ENCODE measurements around the gene HIVEP3. TPM values are rescaled to one million over a fixed set of nuclear protein-coding genes. Genes with fewer than 3 reads are reported as not detected.

The HIVEP3 gene
- polyA plus RNA-seq, 1 of the 3 experiments (the other 2 are of a cell fraction): 6.4 TPM

DNA sequence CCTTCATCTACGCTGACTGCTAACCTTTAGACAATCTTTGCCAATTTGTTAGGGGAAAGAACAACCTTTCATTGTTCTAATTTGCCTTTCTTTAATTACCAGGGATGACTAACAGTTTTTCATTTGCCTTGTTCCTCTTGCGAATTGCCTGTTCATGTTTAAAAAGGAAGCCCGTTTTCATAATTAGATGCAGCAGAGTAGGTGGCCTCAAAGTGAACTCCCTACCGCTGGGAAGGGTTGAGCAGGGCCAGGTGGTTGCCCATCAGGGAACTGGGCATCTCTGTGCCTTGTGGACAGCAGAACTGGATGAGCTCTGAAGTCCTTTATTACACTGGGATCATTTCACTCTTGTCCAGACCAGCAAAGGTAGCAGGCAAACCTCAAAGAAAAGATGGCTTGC, 59.0 kb downstream of the HIVEP3 start:
- no peaks in the 10 kb centered on the region for H3K9me2 ChIP-seq
- H3F3A ChIP-seq (replicated peaks; ENCODE audit: insufficient read depth): peaks cover 30% of the 10 kb centered on the region
- TF ChIP-seq EP300 (IDR thresholded peaks at IDR 0.05; ENCODE audit: borderline replicate concordance in 1 of 2, low read depth in 1 of 2, low read length in 1 of 2) (no peak), GATA2 (CRISPR knock-in tag; IDR thresholded peaks at IDR 0.05) (no peak), FOXM1 (IDR thresholded peaks at IDR 0.05; ENCODE audit: low read depth) (no peak), TEAD4 (IDR thresholded peaks at IDR 0.05; ENCODE audit: borderline replicate concordance, insufficient read depth) (no peak), CHD2 (IDR thresholded peaks at IDR 0.05; ENCODE audit: low read length, partially characterized antibody) (no peak), NRF1 (IDR thresholded peaks at IDR 0.05; ENCODE audit: low read depth, low read length) (no peak), SMC3 (IDR thresholded peaks at IDR 0.05; ENCODE audit: low read depth, low read length) (no peak), TAF1 (IDR thresholded peaks at IDR 0.05; ENCODE audit: borderline replicate concordance, low read depth, low read length) (no peak), JUND (IDR thresholded peaks at IDR 0.05) (no peak), GABPA (IDR thresholded peaks at IDR 0.05; ENCODE audit: low read depth) (no peak), RCOR1 (IDR thresholded peaks at IDR 0.05; ENCODE audit: low read length) (no peak), FOXJ3 (CRISPR knock-in tag; IDR thresholded peaks at IDR 0.05) (no peak), EZH2phosphoT487 (IDR thresholded peaks at IDR 0.05; ENCODE audit: borderline replicate concordance, low read depth) (no peak)
- TF ChIP-seq, protein P1, sequence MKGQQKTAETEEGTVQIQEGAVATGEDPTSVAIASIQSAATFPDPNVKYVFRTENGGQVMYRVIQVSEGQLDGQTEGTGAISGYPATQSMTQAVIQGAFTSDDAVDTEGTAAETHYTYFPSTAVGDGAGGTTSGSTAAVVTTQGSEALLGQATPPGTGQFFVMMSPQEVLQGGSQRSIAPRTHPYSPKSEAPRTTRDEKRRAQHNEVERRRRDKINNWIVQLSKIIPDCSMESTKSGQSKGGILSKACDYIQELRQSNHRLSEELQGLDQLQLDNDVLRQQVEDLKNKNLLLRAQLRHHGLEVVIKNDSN (IDR thresholded peaks at IDR 0.05; ENCODE audit: borderline replicate concordance, low read depth): no peak
- TF ChIP-seq, protein P2, sequence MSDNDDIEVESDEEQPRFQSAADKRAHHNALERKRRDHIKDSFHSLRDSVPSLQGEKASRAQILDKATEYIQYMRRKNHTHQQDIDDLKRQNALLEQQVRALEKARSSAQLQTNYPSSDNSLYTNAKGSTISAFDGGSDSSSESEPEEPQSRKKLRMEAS (IDR thresholded peaks at IDR 0.05; ENCODE audit: low read depth): no peak
- TF ChIP-seq, protein P3, sequence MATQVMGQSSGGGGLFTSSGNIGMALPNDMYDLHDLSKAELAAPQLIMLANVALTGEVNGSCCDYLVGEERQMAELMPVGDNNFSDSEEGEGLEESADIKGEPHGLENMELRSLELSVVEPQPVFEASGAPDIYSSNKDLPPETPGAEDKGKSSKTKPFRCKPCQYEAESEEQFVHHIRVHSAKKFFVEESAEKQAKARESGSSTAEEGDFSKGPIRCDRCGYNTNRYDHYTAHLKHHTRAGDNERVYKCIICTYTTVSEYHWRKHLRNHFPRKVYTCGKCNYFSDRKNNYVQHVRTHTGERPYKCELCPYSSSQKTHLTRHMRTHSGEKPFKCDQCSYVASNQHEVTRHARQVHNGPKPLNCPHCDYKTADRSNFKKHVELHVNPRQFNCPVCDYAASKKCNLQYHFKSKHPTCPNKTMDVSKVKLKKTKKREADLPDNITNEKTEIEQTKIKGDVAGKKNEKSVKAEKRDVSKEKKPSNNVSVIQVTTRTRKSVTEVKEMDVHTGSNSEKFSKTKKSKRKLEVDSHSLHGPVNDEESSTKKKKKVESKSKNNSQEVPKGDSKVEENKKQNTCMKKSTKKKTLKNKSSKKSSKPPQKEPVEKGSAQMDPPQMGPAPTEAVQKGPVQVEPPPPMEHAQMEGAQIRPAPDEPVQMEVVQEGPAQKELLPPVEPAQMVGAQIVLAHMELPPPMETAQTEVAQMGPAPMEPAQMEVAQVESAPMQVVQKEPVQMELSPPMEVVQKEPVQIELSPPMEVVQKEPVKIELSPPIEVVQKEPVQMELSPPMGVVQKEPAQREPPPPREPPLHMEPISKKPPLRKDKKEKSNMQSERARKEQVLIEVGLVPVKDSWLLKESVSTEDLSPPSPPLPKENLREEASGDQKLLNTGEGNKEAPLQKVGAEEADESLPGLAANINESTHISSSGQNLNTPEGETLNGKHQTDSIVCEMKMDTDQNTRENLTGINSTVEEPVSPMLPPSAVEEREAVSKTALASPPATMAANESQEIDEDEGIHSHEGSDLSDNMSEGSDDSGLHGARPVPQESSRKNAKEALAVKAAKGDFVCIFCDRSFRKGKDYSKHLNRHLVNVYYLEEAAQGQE (IDR thresholded peaks at IDR 0.05; ENCODE audit: low read depth, low read length): no peak
- WGBS (ENCODE audit: low lambda C conversion rate): 80% methylated on average over 4 of the region's 4 CpGs
- H3K9me3 ChIP-seq: no peaks in the 10 kb centered on the region
- ChIA-PET CTCF (no interaction called here), POLR2A (no interaction called here)
- no peaks in the 10 kb centered on the region for H4K20me1 ChIP-seq (ENCODE audit: insufficient read depth)
- no peak overlapping the region for H2AFZ ChIP-seq (ENCODE audit: low read depth)
- no peaks in the 10 kb centered on the region for H3K27me3 ChIP-seq (ENCODE audit: insufficient read depth)
- H3K4me2 ChIP-seq: no peak overlapping the region
- peaks cover 26 to 29% of the 10 kb centered on the region in 2 experiments for H3K4me1 ChIP-seq (ENCODE audit: control insufficient read depth in 1 of 2, insufficient read depth in 2 of 2, low read depth in 1 of 2, low read length in 1 of 2)
- no peak for DNase-seq
- no peaks in the 10 kb centered on the region for H3K79me2 ChIP-seq (ENCODE audit: insufficient read depth)
- no peak overlapping the region for H3K4me3 ChIP-seq (ENCODE audit: low read depth in 2 of 2, low read length in 1 of 2)
- H3K9ac ChIP-seq: no peak overlapping the region
- no peak overlapping the region for H3K27ac ChIP-seq (ENCODE audit: low read depth in 2 of 2, low read length in 1 of 2)
- no peaks in the 10 kb centered on the region for H3K36me3 ChIP-seq (replicated peaks in 1 of 2; ENCODE audit: control insufficient read depth in 1 of 2, insufficient read depth in 2 of 2, low read length in 1 of 2)
